Measurements from ENCODE around the gene RELCH. TPM values are rescaled to one million over a fixed set of nuclear protein-coding genes. Genes with fewer than 3 reads are reported as not detected.
A peak's percentile ranks its signal among the peaks of the same experiment; 100 is the strongest.

The RELCH gene
- total and polyA plus RNA-seq, 4 donors: 11.6 to 69.2 (median 22.3) TPM

GRCh38 chr18:62200121-62200914, 13.3 kb downstream of the RELCH start:
- Histone ChIP-seq H3K27ac (ENCODE audit: low read depth in 1 of 2, low read length in 1 of 2) (no peak overlapping the region), H3K9ac (ENCODE audit: insufficient read depth in 1 of 2, low read length in 2 of 2) (no peak overlapping the region), H3K4me3 (no peak overlapping the region), H3K9me3 (ENCODE audit: control insufficient read depth in 4 of 4, insufficient read depth in 3 of 4, low read length in 3 of 4) (no peaks in the 10 kb centered on the region), H3K4me1 (ENCODE audit: control insufficient read depth in 5 of 5, insufficient read depth in 5 of 5, low read length in 5 of 5) (peaks cover 0 to 6% (median 0%) of the 10 kb centered on the region in 5 donors), H3K36me3 (ENCODE audit: control insufficient read depth in 4 of 4, insufficient read depth in 4 of 4, low read length in 4 of 4) (no peaks in the 10 kb centered on the region), H3K27me3 (ENCODE audit: control insufficient read depth in 3 of 3, insufficient read depth in 3 of 3, low read length in 2 of 3) (no peaks in the 10 kb centered on the region)
- ATAC-seq (ENCODE audit: insufficient read depth, low FRiP score) (no peak), DNase-seq (no peak)
- WGBS, 2 donors: 59 to 65% methylated on average over 3 of the region's 3 CpGs
- TF ChIP-seq CTCF (IDR thresholded peaks at IDR 0.05; ENCODE audit: control extremely low read depth, extremely low read depth): no peak

- Histone ChIP-seq H3K36me3 (ENCODE audit: control insufficient read depth in 4 of 4, insufficient read depth in 4 of 4, low read length in 4 of 4) (no peaks in the 10 kb centered on the region), H3K9me3 (ENCODE audit: control insufficient read depth in 4 of 4, insufficient read depth in 3 of 4, low read length in 3 of 4) (no peaks in the 10 kb centered on the region), H3K27me3 (ENCODE audit: control insufficient read depth in 3 of 3, insufficient read depth in 3 of 3, low read length in 2 of 3) (no peaks in the 10 kb centered on the region), H3K9ac (ENCODE audit: insufficient read depth in 1 of 2, low read length in 2 of 2) (no peak overlapping the region), H3K4me1 (ENCODE audit: control insufficient read depth in 5 of 5, insufficient read depth in 5 of 5, low read length in 5 of 5) (peaks cover 0 to 8% (median 0%) of the 10 kb centered on the region in 5 donors), H3K4me3 (no peak overlapping the region), H3K27ac (ENCODE audit: low read depth in 1 of 2, low read length in 1 of 2) (no peak overlapping the region)
- no peak for ATAC-seq (ENCODE audit: insufficient read depth, low FRiP score)
- WGBS, 2 donors: 39 to 79% methylated on average over 1 of the region's 1 CpG
- peak in 2 of 3 donors; percentile 31 to 32 for DNase-seq
- TF ChIP-seq CTCF (IDR thresholded peaks at IDR 0.05; ENCODE audit: control extremely low read depth, extremely low read depth): no peak
Measured at GRCh38 chr18:62201870-62202269, 14.8 kb downstream of the RELCH start.

- H3K4me3 ChIP-seq: no peak overlapping the region
- no peak overlapping the region for H3K27ac ChIP-seq (ENCODE audit: low read depth in 1 of 2, low read length in 1 of 2)
- no peaks in the 10 kb centered on the region for H3K36me3 ChIP-seq (ENCODE audit: control insufficient read depth in 4 of 4, insufficient read depth in 4 of 4, low read length in 4 of 4)
- H3K27me3 ChIP-seq (ENCODE audit: control insufficient read depth in 3 of 3, insufficient read depth in 3 of 3, low read length in 2 of 3): no peaks in the 10 kb centered on the region
- no peak overlapping the region for H3K9ac ChIP-seq (ENCODE audit: insufficient read depth in 1 of 2, low read length in 2 of 2)
- H3K4me1 ChIP-seq (ENCODE audit: control insufficient read depth in 5 of 5, insufficient read depth in 5 of 5, low read length in 5 of 5): peaks cover 0 to 5% (median 0%) of the 10 kb centered on the region in 5 donors
- no peaks in the 10 kb centered on the region for H3K9me3 ChIP-seq (ENCODE audit: control insufficient read depth in 4 of 4, insufficient read depth in 3 of 4, low read length in 3 of 4)
- no peak for TF ChIP-seq CTCF (IDR thresholded peaks at IDR 0.05; ENCODE audit: control extremely low read depth, extremely low read depth)
- ATAC-seq (ENCODE audit: insufficient read depth, low FRiP score): no peak
- WGBS, 2 donors: 98 to 99% methylated on average over 4 of the region's 4 CpGs
- no peak for DNase-seq
Measured at GRCh38 chr18:62205824-62206223, 18.8 kb downstream of the RELCH start.
